Panc1 (cell line): Measurements from ENCODE around the gene ATP13A2.

Experiments used
- REST ChIP-seq, 2 experiments: IDR thresholded peaks; 2 replicates each; pipeline ENCODE4 v1.6.1; 2011 to 2012; ENCODE audit warnings: low read depth in 2 of 2, control low read depth in 1 of 2, low read length in 1 of 2, mild to moderate bottlenecking in 1 of 2, moderate library complexity in 1 of 2; ENCODE audit not compliant: insufficient read depth in 1 of 2
- TF ChIP-seq, protein P1 (sequence below): fragments of 450-650 bp; IDR thresholded peaks from 2 replicates; pipeline ENCODE4 v1.5.1; 2017; ENCODE audit warnings: mild to moderate bottlenecking

DNA sequence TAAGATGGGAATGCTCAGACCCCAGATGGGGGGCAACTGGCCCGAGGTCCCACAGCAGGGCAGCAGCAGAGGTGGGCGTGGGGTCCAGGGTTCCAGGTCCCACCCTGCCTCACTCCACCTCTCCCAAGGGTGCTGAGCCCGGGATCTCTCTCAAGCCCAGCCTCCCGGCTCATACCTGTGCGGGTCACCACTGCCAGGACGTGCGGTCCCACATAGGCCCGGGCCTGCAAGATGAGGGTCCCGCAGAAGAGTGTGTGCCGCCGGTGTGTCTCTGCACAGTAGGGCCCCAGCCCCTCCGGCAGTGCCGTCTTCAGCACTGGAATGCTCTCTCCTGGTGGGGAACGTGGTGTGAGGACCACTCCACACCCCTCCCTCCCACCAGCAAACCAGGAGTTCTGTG is 14.9 kb downstream of the ATP13A2 start:
- no peak for TF ChIP-seq REST (IDR thresholded peaks at IDR 0.05; ENCODE audit: insufficient read depth in 1 of 2, low read depth in 2 of 2, low read length in 1 of 2)
- TF ChIP-seq, protein P1, sequence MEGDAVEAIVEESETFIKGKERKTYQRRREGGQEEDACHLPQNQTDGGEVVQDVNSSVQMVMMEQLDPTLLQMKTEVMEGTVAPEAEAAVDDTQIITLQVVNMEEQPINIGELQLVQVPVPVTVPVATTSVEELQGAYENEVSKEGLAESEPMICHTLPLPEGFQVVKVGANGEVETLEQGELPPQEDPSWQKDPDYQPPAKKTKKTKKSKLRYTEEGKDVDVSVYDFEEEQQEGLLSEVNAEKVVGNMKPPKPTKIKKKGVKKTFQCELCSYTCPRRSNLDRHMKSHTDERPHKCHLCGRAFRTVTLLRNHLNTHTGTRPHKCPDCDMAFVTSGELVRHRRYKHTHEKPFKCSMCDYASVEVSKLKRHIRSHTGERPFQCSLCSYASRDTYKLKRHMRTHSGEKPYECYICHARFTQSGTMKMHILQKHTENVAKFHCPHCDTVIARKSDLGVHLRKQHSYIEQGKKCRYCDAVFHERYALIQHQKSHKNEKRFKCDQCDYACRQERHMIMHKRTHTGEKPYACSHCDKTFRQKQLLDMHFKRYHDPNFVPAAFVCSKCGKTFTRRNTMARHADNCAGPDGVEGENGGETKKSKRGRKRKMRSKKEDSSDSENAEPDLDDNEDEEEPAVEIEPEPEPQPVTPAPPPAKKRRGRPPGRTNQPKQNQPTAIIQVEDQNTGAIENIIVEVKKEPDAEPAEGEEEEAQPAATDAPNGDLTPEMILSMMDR: no peak
